HEK293T (cell line): ENCODE results near the gene MTO1.

Experiments
- FOXA1 ChIP-seq: fragments of 450-650 bp; IDR thresholded peaks from 2 replicates; pipeline ENCODE4 v1.6.1; 2016; ENCODE audit warnings: mild to moderate bottlenecking
- FOXM1 ChIP-seq: fragments of 450-650 bp; IDR thresholded peaks from 2 replicates; pipeline ENCODE4 v1.6.1; 2017; ENCODE audit warnings: mild to moderate bottlenecking, borderline replicate concordance
- SP1 ChIP-seq: fragments of 450-650 bp; IDR thresholded peaks from 2 replicates; pipeline ENCODE4 v1.6.1; 2017
- TARDBP ChIP-seq: fragments of 450-650 bp; IDR thresholded peaks from 2 replicates; pipeline ENCODE4 v1.6.1; 2016
- TF ChIP-seq, protein P1 (sequence below): fragments of 450-650 bp; IDR thresholded peaks from 2 replicates; pipeline ENCODE4 v1.6.1; 2016

- TF ChIP-seq, protein P1, sequence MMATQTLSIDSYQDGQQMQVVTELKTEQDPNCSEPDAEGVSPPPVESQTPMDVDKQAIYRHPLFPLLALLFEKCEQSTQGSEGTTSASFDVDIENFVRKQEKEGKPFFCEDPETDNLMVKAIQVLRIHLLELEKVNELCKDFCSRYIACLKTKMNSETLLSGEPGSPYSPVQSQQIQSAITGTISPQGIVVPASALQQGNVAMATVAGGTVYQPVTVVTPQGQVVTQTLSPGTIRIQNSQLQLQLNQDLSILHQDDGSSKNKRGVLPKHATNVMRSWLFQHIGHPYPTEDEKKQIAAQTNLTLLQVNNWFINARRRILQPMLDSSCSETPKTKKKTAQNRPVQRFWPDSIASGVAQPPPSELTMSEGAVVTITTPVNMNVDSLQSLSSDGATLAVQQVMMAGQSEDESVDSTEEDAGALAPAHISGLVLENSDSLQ = no peak
- TF ChIP-seq SP1 = no peak
- TF ChIP-seq FOXA1 = no peak
- TF ChIP-seq TARDBP = no peak
- TF ChIP-seq FOXM1 = no peak
Measured at GRCh38 chr6:73413102-73413501, 48.4 kb upstream of the MTO1 start.
